Activated naive CD4-positive, alpha-beta T cell treated with anti-CD3 and anti-CD28 coated beads, Interleukin-2, amount 50 U/mL, for 72 hours (primary cell): ENCODE measurements around the gene EFR3B. TPM values are rescaled to one million over a fixed set of nuclear protein-coding genes. Genes with fewer than 3 reads are reported as not detected.
"Not testable (repeated sequence)": the region's sequence is repeated elsewhere in the genome, so short reads cannot be mapped to it uniquely, and the experiment has no call there.

Experiments
- ATAC-seq, 2 donors: fragments of 150-1000 bp; cut with Tn5 transposase; 2 replicates each; pipeline ENCODE4 v1.10.0; 2021; ENCODE audit warnings: mild to moderate bottlenecking in 2 of 2, moderate library complexity in 2 of 2
- DNase-seq, 2 donors: peaks; one replicate each; pipeline ENCODE4 v3.0.0; 2021 to 2022; ENCODE audit warnings: low spot score in 2 of 2
- H3K27ac Mint-ChIP-seq, 2 donors: one replicate each; pipeline ENCODE4 v1.8.0; 2022; ENCODE audit warnings: mild to moderate bottlenecking in 2 of 2, mixed read lengths in 2 of 2
- H3K36me3 Mint-ChIP-seq, 2 donors: one replicate each; pipeline ENCODE4 v1.8.0; 2022; ENCODE audit warnings: mixed read lengths in 2 of 2
- H3K9me3 Mint-ChIP-seq, 2 donors: one replicate each; pipeline ENCODE4 v1.8.0; 2022; ENCODE audit warnings: mixed read lengths in 2 of 2
- total RNA-seq, 2 donors: library from RNA; stranded (reverse); gene quantifications; one replicate each; pipeline ENCODE4 v1.2.3, GENCODE V29; 2022

EFR3B gene
- total RNA-seq, 2 donors from 2014 or later, result 0.43 to 1.2 TPM

DNA sequence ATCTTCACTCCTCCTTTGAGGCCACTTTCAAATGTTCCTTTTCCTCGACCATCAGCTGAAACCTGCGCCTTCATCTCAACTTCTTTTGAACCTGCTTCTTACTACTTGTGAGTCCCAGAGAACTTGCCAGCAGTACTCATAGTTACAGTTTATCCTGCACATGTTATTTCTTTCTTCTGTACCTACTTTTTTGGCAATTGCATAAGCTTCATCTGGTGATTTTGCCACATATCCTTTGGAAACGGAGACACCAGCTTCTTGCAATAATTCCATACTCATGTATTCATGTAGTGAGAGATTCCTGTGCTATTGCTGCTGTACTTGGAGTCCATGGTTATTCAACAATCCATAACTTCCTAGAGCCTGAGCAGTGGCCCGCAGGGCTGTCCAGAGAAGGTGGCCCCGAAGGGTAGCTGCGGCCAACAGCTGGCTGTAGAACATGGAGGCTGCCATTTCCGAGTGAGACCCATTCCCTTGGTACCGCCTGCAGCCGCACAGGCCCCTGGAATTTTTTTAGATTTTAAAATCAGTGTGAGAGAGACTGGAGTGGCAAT lies 39.4 kb downstream of the EFR3B start:
- H3K9me3 Mint-ChIP-seq, result no peaks in the 10 kb centered on the region
- no peak overlapping the region for H3K27ac Mint-ChIP-seq
- DNase-seq (no peak), ATAC-seq (no peak)
- H3K36me3 Mint-ChIP-seq, result no peaks in the 10 kb centered on the region

DNA sequence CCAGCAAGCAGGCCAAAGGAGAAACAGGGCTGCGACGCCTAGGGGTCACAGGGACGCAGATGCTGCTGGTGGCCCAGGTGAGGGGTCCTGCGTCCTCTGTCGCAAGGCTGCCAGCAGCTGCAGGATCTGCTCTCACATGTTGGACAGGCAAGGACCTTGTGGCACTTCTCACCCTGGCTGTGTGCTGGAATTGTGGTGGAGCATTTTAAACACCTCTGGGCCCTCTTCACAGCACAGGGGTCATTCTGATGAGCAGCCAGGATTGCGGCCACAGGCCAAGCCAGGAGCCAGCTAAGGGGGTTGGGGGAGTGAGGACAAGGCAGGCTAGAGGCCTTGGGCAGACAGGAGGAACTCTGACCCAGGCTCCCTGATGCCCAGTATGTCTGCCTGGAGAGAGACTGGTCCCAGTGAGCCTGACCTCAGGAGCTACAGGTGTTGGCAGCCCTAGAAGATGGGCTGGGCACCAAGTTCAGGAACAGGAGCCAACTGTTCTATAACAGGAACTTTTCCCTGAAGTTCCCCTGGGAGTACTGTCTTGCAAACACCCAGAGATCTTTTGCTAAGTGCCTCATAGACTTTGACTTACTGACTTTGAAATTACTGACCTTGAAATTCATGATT lies 40.2 kb downstream of the EFR3B start:
- ATAC-seq (no peak), DNase-seq (no peak)
- Mint-ChIP-seq H3K36me3 (no peaks in the 10 kb centered on the region), H3K27ac (peak overlapping the region in 1 of 2 donors; percentile 4), H3K9me3 (no peaks in the 10 kb centered on the region)

DNA sequence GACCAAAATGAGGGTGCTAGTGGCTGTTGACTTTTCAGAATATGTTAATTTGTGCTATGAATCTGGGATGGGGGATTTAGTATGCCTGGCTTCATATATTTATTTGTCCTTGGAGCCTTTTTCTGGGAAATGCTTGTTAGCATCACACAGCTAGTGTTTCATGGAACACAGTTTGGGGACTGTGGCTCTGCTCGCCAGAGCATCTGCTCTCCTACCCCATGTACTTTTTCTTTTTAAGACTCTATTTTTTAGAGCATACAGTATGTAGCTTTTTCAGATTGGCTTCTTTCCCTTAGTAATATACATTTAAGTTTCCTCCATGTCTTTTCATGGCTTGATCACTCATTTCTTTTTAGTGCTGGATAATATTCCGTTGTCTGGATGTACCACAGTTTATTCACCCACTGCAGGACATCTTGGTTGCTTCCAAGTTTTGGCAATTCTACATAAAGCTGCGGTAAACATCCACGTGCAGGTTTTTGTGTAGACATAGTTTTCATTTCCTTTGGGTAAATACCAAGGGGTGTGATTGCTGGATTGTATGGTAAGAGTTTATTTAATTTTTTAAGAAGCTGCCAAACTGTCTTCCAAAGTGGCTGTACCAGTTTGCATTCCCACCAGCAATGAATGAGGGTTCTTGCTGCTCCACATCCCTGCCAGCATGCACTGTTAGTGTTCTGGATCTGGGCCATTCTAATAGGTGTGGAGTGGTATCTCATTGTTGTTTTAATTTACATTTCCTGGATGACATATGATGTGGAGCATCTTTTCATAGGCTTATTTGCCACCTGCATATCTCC lies 44.1 kb downstream of the EFR3B start:
- H3K36me3 Mint-ChIP-seq, result no peaks in the 10 kb centered on the region
- H3K27ac Mint-ChIP-seq, result no peak overlapping the region
- ATAC-seq (no peak), DNase-seq (no peak)
- no peaks in the 10 kb centered on the region for H3K9me3 Mint-ChIP-seq

DNA sequence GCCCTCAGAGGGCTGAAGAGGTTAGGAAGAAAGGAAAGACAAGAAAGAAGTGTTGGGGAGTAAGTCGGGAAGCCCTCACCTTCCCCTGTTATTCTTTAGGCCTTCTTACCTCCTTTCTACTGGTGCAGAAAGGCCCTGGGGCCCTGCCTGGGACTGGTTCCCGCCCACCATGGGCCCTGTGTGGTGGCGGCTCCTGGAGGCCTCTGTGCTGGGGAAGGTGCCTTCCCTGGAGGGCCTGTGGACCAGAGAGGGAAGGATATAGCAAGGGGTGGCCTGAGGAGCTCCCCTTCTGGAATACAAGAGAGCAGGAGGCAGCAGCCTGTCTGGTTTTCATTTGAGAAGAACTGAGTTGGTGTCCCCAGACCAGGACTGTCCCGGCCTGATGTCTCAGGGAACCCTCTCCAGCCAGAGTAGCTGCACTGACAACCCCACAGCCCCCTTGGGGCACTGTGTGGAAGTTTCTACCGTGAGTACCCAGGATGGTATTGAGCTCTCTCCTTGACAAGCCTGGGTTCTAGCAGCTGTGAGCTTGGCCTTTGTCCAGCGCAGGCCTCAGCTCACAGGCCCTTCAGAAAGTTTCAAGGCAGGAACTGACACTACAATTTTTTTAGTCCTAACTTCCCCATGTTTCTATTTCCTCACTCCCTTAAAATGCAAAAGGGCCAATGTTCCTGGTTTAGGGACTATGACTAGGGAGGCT lies 47.1 kb downstream of the EFR3B start:
- Mint-ChIP-seq H3K36me3 (no peaks in the 10 kb centered on the region), H3K27ac (peak overlapping the region in 1 of 2 donors; percentile 29), H3K9me3 (no peaks in the 10 kb centered on the region)
- DNase-seq, result no peak
- no peak for ATAC-seq

DNA sequence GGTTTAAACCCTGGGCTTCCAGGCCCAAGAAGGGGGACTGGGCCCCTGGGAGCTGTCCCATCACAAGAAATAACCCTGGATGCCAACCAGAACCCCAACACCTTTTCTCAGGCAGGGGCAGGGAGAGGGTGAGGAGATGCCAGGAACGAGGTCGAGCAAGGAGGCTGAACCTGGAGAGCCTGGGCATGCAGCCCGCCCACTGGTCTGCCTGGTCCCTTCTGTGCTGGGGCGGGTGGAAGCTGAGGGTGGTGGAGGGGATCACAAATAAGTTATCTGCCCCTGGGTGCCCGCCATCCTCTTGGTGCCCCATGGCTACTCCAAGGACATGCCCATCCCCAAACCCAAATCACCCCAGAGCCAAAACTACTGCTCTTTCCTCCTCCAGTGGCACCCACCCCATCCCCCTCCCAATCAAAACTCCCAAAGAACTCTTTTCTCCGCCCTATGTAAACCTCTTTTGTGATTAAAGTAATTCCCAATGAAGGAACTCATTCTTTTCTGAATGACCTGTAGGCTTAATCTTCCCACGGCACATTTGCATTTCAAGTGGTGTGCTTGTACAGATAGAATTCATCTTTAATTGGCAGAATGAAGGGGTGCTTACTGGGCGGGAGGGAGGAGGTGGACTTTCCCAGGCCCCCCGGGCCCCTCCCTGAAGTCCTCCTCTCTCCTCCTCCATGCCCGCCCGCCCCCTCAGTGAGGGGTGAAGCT lies 47.9 kb downstream of the EFR3B start:
- no peak overlapping the region for H3K27ac Mint-ChIP-seq
- H3K36me3 Mint-ChIP-seq, result no peaks in the 10 kb centered on the region
- ATAC-seq, result no peak
- H3K9me3 Mint-ChIP-seq, result no peaks in the 10 kb centered on the region
- no peak for DNase-seq

DNA sequence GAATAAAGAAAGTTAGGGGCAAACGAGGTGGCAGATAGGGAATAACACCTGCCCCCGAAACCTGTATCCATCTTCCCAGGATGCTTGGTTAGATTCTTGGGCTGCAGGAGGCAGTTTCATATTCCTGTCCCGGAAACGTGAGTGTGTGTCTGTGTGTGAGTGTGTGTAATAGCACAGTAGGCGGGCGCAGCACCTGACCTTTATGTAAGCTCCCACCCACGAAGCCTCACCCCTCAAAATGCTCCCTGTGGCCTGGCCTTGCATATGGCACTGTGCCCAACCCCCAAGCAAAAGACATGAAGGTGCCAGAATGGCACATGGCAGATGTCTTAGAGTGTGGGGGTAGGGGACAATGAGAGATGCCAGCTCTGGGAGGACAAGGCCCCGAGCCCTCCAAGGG lies 48.9 kb downstream of the EFR3B start:
- H3K36me3 Mint-ChIP-seq, result no peaks in the 10 kb centered on the region
- no peaks in the 10 kb centered on the region for H3K9me3 Mint-ChIP-seq
- ATAC-seq, result no peak
- no peak overlapping the region for H3K27ac Mint-ChIP-seq
- DNase-seq, result no peak

DNA sequence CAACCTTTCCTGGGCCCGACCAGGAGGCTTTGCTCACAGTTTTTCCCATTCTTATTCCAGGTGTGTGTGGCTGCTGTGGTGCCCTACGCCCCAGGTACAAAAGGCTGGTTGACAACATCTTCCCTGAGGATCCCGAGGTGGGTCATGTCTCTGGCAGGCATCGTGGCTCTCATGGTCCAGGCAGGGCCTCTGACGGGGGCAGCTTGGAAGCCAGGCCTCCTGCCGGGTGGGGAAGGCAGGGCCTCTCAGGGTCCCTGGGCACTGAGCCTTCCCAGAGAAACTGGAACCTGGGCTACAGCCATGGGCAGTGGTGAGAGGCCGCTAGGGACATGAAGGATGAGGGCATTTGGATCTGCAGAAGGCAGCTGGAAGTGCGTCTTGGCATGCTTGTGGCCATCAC lies 49.4 kb downstream of the EFR3B start:
- no peaks in the 10 kb centered on the region for H3K36me3 Mint-ChIP-seq
- no peak overlapping the region for H3K27ac Mint-ChIP-seq
- H3K9me3 Mint-ChIP-seq, result no peaks in the 10 kb centered on the region
- no peak for ATAC-seq
- DNase-seq, result no peak

DNA sequence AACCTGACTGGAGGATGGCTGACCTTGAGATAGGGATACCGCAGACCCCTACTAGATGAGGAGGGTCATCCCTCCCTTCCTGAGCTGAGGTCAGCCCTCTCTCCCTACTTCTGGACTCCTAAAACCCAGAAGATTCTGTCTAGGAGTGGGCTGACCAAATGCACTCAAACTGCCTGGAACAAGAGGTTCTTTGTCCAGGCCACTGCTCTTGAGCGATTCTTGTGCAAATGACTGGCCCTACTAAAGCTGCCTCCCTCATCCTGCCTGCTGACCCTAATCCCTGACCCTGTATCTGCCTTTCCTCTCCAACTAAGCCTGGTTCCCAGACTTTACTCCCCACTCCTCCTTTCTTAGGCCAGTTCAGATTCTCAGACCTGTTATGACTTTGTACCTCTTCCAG lies 56.2 kb downstream of the EFR3B start:
- no peak for ATAC-seq
- peaks cover 0 to 16% of the 10 kb centered on the region in 2 donors for H3K9me3 Mint-ChIP-seq
- DNase-seq, result no peak
- no peak overlapping the region for H3K27ac Mint-ChIP-seq
- peaks cover 0 to 11% of the 10 kb centered on the region in 2 donors for H3K36me3 Mint-ChIP-seq

DNA sequence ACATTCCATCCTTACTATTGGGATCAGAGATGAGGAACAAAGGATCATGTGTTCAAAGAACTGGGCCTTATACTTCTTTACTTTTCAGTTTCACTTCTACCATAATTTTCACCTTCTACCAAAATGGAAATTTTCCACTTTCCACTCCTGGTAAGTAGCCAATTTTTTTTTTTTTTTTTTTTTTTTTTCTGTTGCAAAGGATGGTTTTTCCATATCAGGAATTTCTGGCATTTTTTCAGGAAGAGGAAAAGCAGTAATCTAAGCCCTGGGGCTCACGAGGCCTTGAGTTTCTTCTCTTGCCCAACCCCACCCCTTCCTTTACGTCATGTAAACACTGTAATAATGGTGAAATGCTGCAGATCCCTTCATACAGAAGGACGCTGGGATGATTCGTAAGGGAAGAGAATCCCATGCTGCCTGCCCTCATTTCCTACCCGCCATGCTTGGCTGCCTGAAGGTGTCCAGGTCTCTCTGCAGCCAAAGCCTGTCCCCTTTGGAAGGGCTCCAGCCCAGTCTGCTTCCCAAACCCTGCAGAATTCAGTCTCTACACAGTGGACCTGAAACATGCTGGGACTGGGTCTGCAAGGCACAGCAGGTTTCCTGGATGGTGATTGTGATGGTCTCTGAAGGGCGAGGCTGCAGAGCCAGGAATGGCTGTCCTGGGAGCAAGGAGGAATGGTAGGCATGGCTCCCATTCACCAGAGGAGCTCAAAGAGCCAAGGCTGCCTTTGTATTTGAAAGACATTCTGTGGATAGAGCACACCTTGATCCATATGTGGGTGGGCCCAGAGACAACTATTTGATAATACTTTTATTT lies 57.0 kb downstream of the EFR3B start:
- H3K9me3 Mint-ChIP-seq, result peaks cover 0 to 16% of the 10 kb centered on the region in 2 donors
- DNase-seq, result no peak
- no peak overlapping the region for H3K27ac Mint-ChIP-seq
- no peak for ATAC-seq
- H3K36me3 Mint-ChIP-seq, result peaks cover 0 to 11% of the 10 kb centered on the region in 2 donors

DNA sequence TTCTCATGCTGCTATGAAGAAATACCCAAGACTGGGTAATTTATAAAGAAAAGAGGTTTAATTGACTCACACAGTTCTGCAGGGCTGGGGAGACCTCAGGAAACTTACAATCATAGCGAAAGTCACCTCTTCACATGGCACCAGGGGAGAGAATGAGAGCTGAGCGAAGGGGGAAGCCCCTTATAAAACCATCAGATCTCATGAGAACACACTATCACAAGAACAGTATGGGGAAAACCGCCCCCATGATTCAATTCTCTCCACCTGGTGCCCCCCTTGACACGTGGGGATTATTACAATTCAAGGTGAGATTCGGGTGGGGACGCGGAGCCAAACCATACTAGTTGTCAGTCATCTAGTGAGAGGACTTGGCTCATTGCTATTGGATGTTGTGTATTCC lies 60.5 kb downstream of the EFR3B start:
- peak; percentile 83 to 98 for ATAC-seq
- peaks cover 0 to 11% of the 10 kb centered on the region in 2 donors for H3K36me3 Mint-ChIP-seq
- peaks cover 0 to 16% of the 10 kb centered on the region in 2 donors for H3K9me3 Mint-ChIP-seq
- DNase-seq, result peak in 1 of 2 donors; percentile 65
- H3K27ac Mint-ChIP-seq, result not testable (repeated sequence)

DNA sequence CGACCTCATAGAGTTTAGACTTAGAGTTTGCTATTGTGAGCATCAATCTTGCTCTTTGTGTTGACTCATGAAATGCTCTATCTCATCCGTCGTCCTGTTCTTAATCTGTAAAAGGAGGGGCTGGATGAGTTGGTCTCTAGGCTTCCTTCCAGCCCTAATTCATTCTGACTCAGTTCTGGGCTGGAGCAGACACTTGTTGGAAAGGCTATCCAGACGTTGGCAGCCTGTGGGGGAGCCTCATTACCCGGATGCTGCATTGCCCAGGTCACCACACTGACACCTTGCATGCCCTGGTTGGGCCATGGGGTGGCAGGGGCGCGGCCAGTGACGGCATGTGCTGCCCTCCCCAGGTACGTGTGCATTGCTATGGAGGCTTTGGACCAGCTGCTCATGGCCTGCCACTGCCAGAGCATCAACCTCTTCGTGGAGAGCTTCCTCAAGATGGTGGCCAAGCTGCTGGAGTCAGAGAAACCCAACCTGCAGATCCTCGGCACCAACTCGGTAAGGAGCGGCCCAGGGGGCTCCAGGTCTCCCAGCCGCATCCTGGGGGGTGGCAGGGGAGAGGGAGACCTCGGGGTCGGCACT lies 61.5 kb downstream of the EFR3B start:
- peaks cover 0 to 16% of the 10 kb centered on the region in 2 donors for H3K9me3 Mint-ChIP-seq
- no peak overlapping the region for H3K27ac Mint-ChIP-seq
- peaks cover 0 to 11% of the 10 kb centered on the region in 2 donors for H3K36me3 Mint-ChIP-seq
- ATAC-seq (no peak), DNase-seq (no peak)

DNA sequence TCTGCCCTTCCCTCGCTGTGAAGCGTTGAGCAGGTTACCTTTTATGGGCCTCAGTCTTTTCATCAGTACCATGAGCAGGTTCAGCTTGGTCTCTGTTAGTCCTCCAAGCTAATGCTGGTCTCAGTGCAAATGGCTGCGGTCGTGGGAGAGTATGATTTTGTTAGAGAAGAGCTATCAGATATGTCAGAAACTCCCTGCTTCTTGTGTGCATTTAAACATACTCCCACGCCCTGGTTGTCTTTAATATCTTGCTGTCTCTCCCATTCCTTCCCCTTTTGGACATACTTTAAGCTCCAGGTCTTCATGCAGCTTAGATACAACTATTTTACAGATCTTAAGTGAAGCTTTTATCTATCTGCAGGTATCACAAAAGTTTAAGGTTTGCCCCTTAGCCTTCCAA lies 62.9 kb downstream of the EFR3B start:
- H3K9me3 Mint-ChIP-seq, result peaks cover 0 to 16% of the 10 kb centered on the region in 2 donors
- peaks cover 0 to 11% of the 10 kb centered on the region in 2 donors for H3K36me3 Mint-ChIP-seq
- DNase-seq, result no peak
- no peak for ATAC-seq
- no peak overlapping the region for H3K27ac Mint-ChIP-seq

DNA sequence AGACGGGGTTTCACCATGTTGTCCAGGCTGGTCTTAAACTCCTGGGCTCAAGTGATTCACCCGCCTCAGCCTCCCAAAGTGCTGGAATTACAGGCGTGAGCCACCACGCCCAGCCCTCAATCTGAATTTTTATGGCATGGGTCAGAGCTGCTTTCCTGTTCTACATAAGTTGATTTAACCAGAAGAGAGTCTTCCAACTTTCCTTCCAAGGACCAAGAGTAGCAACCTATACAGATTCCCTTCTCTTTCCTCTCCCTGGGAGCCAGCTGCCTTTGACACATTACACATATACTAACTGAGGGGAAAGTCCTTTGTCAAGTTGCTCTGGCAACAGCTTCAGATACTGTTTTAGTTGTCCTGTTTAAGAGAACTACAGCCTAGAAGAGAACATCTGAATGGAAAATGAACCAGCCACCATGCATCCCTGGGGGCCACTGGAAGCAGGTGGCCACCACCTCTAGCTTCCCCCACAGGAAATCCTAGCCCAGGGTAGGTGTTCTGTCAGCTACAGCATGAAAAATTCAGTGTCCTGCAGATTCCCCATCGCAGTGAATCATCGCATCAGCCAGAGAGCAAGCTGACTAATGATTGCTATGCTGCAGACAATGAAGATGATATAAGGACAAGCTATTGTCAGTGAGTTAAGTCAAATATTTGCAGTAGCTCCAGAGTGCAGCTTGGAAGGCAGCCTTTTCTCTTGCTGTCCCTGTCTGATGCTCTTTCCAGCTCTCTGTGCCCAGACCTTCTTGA lies 63.6 kb downstream of the EFR3B start:
- ATAC-seq (peak; percentile 25 to 46), DNase-seq (no peak)
- H3K36me3 Mint-ChIP-seq, result peaks cover 0 to 11% of the 10 kb centered on the region in 2 donors
- H3K9me3 Mint-ChIP-seq, result peaks cover 0 to 16% of the 10 kb centered on the region in 2 donors
- no peak overlapping the region for H3K27ac Mint-ChIP-seq

DNA sequence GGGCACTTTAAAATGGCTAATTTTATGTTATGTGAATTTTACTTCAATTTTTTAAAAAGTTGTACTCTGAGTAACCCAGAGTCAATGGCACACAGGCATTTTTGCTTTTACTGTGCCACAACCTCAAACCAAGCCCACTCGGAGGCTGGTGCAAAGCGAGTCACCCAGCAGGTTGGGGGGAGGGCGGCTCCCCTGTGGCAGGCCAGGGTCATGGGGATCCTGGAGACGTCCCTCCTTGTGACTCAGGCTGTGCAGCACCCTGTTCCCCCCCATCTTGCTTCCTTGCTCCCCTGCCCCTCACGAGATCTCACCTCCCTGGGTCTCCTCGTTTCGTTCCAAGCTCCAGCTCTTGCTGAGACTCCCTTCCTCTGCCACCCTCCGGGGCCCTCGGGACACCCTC lies 67.9 kb downstream of the EFR3B start:
- Mint-ChIP-seq H3K36me3 (no peaks in the 10 kb centered on the region), H3K9me3 (no peaks in the 10 kb centered on the region), H3K27ac (no peak overlapping the region)
- ATAC-seq (peak; percentile 24 to 26), DNase-seq (no peak)

DNA sequence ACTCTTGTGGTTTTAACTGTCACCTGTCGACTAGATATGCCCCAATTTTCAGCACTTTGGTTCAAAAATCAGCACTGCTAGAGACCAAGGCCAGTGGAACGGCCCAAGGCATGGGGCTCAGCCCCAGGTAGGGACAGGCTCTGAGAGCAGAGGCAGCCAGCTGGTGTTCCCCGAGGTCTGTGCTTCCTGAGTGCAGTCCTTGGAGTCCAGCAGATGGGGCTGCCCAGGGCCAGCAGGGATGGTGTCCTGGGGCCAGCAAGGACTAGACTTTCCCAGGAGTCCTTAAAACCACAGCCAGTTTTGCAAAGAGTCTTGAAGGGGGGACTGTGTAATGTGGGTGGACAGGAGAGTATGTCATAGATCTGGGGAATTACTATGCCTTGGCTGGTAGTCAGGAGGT lies 70.2 kb downstream of the EFR3B start:
- no peak for ATAC-seq
- no peaks in the 10 kb centered on the region for H3K9me3 Mint-ChIP-seq
- no peak overlapping the region for H3K27ac Mint-ChIP-seq

More for the DNA sequence above, 70.2 kb downstream of the EFR3B start:
- H3K36me3 Mint-ChIP-seq, result no peaks in the 10 kb centered on the region
- DNase-seq, result no peak
